ENCODE results near the gene ZBTB49.

The ZBTB49 gene

DNA sequence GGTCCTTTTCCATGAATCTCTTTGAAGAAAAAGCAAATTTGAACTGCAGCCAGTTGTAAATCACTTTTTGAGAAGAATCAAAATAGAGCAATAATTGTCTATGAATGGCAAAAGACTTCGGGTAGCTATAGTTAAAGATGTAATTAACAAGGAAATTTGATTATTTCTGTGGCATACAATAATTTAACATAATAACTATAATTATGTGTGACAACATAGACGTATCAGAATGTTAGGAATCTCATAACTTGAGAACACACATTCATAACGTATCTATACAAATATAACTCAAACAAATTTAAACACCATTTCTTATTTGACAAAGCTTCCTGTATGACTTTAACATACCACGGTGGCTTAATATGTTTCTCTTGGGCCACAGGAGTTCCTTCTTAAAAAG lies 60.9 kb downstream of the ZBTB49 start:
- no peak for DNase-seq (ENCODE audit: extremely low spot score)
- ChIA-PET POLR2A (no interaction called here), CTCF (no interaction called here)
- TF ChIP-seq BHLHE40 (IDR thresholded peaks at IDR 0.05; ENCODE audit: borderline replicate concordance) (no peak), L3MBTL2 (conservative IDR thresholded peaks at IDR 0.05) (no peak), LEF1 (IDR thresholded peaks at IDR 0.05; ENCODE audit: borderline replicate concordance) (no peak), ARNT (IDR thresholded peaks at IDR 0.05) (no peak), FOXM1 (IDR thresholded peaks at IDR 0.05; ENCODE audit: borderline replicate concordance) (no peak), TARDBP (IDR thresholded peaks at IDR 0.05) (no peak), FOXA1 (IDR thresholded peaks at IDR 0.05) (no peak), FOXK2 (IDR thresholded peaks at IDR 0.05) (no peak), ZNF384 (IDR thresholded peaks at IDR 0.05) (no peak), ELF4 (IDR thresholded peaks at IDR 0.05) (no peak), HDGF (IDR thresholded peaks at IDR 0.05; ENCODE audit: borderline replicate concordance) (no peak)
- TF ChIP-seq, protein P1, sequence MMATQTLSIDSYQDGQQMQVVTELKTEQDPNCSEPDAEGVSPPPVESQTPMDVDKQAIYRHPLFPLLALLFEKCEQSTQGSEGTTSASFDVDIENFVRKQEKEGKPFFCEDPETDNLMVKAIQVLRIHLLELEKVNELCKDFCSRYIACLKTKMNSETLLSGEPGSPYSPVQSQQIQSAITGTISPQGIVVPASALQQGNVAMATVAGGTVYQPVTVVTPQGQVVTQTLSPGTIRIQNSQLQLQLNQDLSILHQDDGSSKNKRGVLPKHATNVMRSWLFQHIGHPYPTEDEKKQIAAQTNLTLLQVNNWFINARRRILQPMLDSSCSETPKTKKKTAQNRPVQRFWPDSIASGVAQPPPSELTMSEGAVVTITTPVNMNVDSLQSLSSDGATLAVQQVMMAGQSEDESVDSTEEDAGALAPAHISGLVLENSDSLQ (IDR thresholded peaks at IDR 0.05): no peak

DNA sequence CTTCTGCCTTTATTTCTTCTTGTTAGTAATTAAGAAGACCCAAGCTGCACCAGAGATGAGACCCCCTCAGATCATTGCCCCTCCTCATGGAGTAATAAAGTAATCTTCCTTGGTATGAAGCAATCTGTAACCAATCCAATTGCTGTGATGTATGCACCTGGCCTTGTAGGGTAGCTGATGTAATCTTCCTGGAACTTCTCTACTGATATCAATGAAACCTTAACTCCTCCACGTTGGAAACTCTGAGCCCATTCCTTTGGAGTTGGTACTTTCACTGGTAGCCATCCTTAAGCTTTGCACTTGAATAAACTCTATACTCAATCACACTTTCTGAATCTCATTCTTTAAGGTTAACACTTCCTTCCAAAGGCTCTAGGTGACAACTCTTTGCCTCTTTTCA lies 65.3 kb downstream of the ZBTB49 start:
- POLR2A ChIA-PET: no interaction called here
- no peak for TF ChIP-seq SP1 (IDR thresholded peaks at IDR 0.05)
- no peak for TF ChIP-seq TARDBP (IDR thresholded peaks at IDR 0.05)
- no peak for TF ChIP-seq FOXM1 (IDR thresholded peaks at IDR 0.05; ENCODE audit: borderline replicate concordance)
- TF ChIP-seq NFRKB (IDR thresholded peaks at IDR 0.05): no peak
- DNase-seq (ENCODE audit: extremely low spot score): no peak
- CTCF ChIA-PET: no interaction called here

DNA sequence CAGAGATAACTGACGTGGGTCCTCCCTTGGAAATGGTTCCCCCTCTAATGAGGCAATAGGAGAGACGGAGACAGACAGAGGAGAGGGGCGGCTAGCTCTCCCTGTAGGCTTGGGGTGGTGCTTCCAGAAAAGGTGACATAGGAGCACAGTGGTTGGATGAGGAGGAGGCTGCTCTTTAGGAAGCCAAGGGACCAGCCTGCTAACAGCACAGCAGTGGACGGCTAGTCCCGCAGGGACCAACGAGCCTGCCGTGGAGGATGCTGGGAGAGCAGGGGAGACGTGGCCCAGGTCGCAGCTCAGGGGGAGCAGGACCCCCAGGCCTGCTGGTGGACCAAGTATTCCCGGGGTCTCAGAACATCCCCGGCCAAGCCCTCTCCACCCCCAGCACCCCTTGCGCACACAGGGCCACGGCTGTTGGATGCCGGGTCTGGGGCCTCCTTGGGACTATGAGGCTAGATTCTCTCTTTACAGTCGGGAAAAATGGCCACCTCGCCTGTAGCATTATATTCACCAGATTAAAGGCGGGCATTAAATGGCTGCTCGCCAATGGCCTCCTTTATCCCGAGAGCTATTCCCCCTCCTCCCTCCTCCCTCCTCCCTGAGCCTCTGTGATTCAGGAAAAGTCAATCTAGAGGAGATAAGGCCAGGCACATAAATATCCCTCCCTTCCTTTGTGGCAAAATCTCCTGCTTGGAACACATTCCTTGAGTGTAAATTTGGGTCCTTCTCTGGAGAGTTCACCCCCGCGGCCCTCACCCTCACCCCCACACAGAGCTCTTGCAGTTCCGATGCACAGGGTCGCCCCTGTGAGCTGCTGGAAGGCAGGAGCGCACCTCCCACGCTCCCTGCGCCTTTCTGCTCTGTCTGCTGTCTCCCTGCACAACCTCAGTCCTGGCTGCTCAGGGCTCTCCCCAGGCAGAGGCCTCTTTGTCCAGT lies 66.3 kb downstream of the ZBTB49 start:
- no peak for TF ChIP-seq TARDBP (IDR thresholded peaks at IDR 0.05)
- TF ChIP-seq ELF4 (IDR thresholded peaks at IDR 0.05): no peak
- TF ChIP-seq LEF1 (IDR thresholded peaks at IDR 0.05; ENCODE audit: borderline replicate concordance): no peak
- TF ChIP-seq FOXA1 (IDR thresholded peaks at IDR 0.05): no peak
- no peak for TF ChIP-seq SUZ12 (IDR thresholded peaks at IDR 0.05)
- TF ChIP-seq, protein P1 (IDR thresholded peaks at IDR 0.05): no peak
- no peak for TF ChIP-seq FOXK2 (IDR thresholded peaks at IDR 0.05)
- no peak for TF ChIP-seq SP1 (IDR thresholded peaks at IDR 0.05)
- no peak for TF ChIP-seq BHLHE40 (IDR thresholded peaks at IDR 0.05; ENCODE audit: borderline replicate concordance)
- no peak for TF ChIP-seq ARNT (IDR thresholded peaks at IDR 0.05)
- TF ChIP-seq NFRKB (IDR thresholded peaks at IDR 0.05): no peak
- TF ChIP-seq CTBP1 (IDR thresholded peaks at IDR 0.05; ENCODE audit: borderline replicate concordance): no peak
- no peak for TF ChIP-seq FOXM1 (IDR thresholded peaks at IDR 0.05; ENCODE audit: borderline replicate concordance)
- TF ChIP-seq HDGF (IDR thresholded peaks at IDR 0.05; ENCODE audit: borderline replicate concordance): no peak
- no peak for TF ChIP-seq L3MBTL2 (conservative IDR thresholded peaks at IDR 0.05)
- no peak for TF ChIP-seq ZNF384 (IDR thresholded peaks at IDR 0.05)
- POLR2A ChIA-PET: no interaction called here
- CTCF ChIA-PET: interaction anchor here (1.6 kb wide), 1 partner anchor 28 kb away, joined by 4 read pairs; no protein-coding TSS in a partner anchor
- DNase-seq (ENCODE audit: extremely low spot score): no peak

DNA sequence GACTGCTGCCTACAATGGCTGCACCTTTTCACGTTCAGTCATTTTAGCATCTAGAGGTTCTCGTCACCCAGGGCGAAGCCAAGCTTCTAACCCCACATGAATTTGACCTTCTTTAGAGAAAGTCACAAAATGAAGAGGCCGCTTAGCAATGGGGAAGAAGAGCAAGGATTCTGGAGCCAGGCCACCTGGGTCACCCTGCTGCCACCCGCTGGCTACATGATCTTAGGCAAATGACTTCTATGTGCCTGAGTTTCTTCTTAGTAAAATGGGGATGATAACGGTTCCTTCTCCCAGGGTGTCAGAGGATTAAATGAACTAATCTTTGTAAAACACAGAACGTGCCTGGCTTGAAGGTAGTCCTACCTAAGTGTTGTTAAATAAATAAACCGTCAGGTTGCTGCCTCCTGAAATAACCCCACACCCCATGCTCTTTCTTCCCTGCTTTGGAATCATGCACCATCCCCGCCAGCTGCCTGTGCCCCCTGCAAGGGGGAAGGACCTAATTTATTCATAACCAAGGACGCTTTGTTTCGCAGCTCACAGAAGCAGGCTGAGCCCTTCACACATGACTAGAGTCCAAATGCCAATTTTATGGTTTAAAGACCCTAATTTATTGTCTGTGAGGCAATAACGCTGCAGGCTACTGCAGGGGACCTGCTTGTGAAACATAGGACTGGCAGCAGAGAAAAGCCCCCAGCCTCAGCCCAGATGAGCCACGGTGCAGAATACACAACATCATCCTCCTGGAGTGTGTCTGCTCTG lies 68.2 kb downstream of the ZBTB49 start:
- CTCF ChIA-PET: no interaction called here
- no peak for DNase-seq (ENCODE audit: extremely low spot score)
- TF ChIP-seq, protein P1 (IDR thresholded peaks at IDR 0.05): peak; percentile 77
- TF ChIP-seq ZNF384 (IDR thresholded peaks at IDR 0.05): no peak
- POLR2A ChIA-PET: no interaction called here

DNA sequence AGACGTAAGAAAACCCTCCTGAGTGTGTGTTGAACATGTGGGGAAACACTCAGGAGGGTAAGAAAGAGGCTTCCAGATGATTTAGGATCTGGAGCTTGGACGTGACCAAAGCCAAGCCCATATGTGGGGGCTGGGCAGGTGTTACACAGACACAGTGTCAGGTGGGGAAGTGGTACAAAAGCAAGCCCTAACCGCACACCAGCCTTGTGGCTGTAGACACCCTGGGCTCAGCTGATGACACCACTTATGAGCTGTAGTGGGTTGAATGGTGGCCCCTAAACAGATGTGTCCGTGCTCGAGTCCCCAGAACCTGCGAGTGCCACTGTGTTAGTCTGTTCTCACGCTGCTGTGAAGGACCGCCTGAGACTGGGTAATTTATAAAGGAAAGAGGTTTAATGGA lies 71.8 kb downstream of the ZBTB49 start:
- ChIA-PET POLR2A (no interaction called here), CTCF (no interaction called here)
- TF ChIP-seq BHLHE40 (IDR thresholded peaks at IDR 0.05; ENCODE audit: borderline replicate concordance) (no peak), FOXM1 (IDR thresholded peaks at IDR 0.05; ENCODE audit: borderline replicate concordance) (no peak), TARDBP (IDR thresholded peaks at IDR 0.05) (no peak), ARNT (IDR thresholded peaks at IDR 0.05) (no peak), NFRKB (IDR thresholded peaks at IDR 0.05) (no peak), SP1 (IDR thresholded peaks at IDR 0.05) (no peak), FOXA1 (IDR thresholded peaks at IDR 0.05) (no peak), FOXK2 (IDR thresholded peaks at IDR 0.05) (no peak), HDGF (IDR thresholded peaks at IDR 0.05; ENCODE audit: borderline replicate concordance) (no peak), CTBP1 (IDR thresholded peaks at IDR 0.05; ENCODE audit: borderline replicate concordance) (no peak), ELF4 (IDR thresholded peaks at IDR 0.05) (no peak)
- TF ChIP-seq, protein P1 (IDR thresholded peaks at IDR 0.05): no peak
- no peak for DNase-seq (ENCODE audit: extremely low spot score)
